Measurements from ENCODE around the gene ARHGEF19. TPM values are rescaled to one million over a fixed set of nuclear protein-coding genes. Genes with fewer than 3 reads are reported as not detected.

ARHGEF19 gene
- total and polyA plus RNA-seq, 2 of the 4 experiments (the other 2 are of a cell fraction) = 4.5 to 16.8 TPM

DNA sequence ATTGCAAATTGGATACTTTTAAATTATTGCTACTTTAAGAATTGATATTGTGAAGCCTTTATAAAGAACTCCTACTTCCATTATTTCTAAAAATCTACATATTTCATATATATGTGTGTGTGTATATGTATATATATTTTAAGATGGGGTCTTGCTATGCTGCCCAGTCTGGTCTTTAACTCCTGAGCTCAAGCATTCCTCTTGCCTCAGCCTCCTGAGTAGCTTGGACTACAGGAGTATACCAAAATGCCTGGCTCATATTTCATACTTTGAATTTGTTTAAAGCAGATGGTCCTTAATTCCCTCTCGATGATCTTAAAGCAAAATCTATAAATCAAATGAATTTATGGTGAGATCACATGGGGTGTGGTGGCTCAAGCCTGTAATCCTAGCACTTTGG is 49.6 kb upstream of the ARHGEF19 start:
- Histone ChIP-seq H4K5ac (ENCODE audit: low read depth, low read length) (no peak overlapping the region), H4K8ac (ENCODE audit: low read depth in 2 of 2, low read length in 2 of 2) (peak overlapping the region in 1 of 2 experiments; percentile 2; a peak in 1 of 4 replicates), H2BK120ac (ENCODE audit: low read depth, low read length) (peak overlapping the region; percentile 61), H3K36me3 (ENCODE audit: control insufficient read depth, insufficient read depth, low read length) (0 out of 2 replicates have a peak, but pooled peaks cover 1% of the 10 kb centered on the region), H2AFZ (replicated peaks; ENCODE audit: low read length, poor library complexity) (no peak overlapping the region), H3K4ac (ENCODE audit: low read depth, low read length) (peak overlapping the region; percentile 36; the same call in 1 of the 2 replicates), H3K18ac (ENCODE audit: low read depth, low read length) (no peak overlapping the region), H3K14ac (replicated peaks; ENCODE audit: low read depth, low read length) (no peak overlapping the region), H2AK5ac (ENCODE audit: low read depth, low read length) (no peak overlapping the region), H3K56ac (ENCODE audit: extremely low read depth, insufficient read depth, low read length) (no peak overlapping the region), H2BK5ac (ENCODE audit: low read depth, low read length, poor library complexity, severe bottlenecking) (peak overlapping the region; percentile 96), H3K9me3 (ENCODE audit: control insufficient read depth, insufficient read depth, low read length) (no peaks in the 10 kb centered on the region), H3K27me3 (ENCODE audit: control insufficient read depth, insufficient read depth, low read length) (no peaks in the 10 kb centered on the region), H3K9me1 (ENCODE audit: insufficient read depth, low read length) (peaks cover 19% of the 10 kb centered on the region), H3K4me2 (ENCODE audit: low read depth, low read length) (no peak overlapping the region), H4K20me1 (ENCODE audit: insufficient read depth, low read length) (peaks cover 12% of the 10 kb centered on the region; the same call in 1 of the 2 replicates), H3K23ac (ENCODE audit: low read depth, low read length) (no peak overlapping the region), H4K91ac (ENCODE audit: insufficient read depth, low read depth, low read length) (peak overlapping the region; percentile 66), H2AK9ac (replicated peaks; ENCODE audit: low read depth, low read length, poor library complexity) (no peak overlapping the region), H3K79me1 (ENCODE audit: low read depth in 1 of 2, low read length in 2 of 2) (peaks cover 42 to 68% of the 10 kb centered on the region in 2 experiments), H3K4me1 (ENCODE audit: control insufficient read depth, insufficient read depth, low read length) (peaks cover 12% of the 10 kb centered on the region), H3K4me3 (ENCODE audit: insufficient read depth, low read depth, low read length) (no peak overlapping the region), H3K9ac (ENCODE audit: low read depth, low read length) (no peak overlapping the region), H2BK15ac (ENCODE audit: low read depth, low read length) (no peak overlapping the region), H2BK20ac (ENCODE audit: low read depth, low read length) (0 out of 2 replicates have a peak overlapping the region, but pooled peaks have one; percentile 42), H3K27ac (ENCODE audit: insufficient read depth, low read length) (no peak overlapping the region)
- CTCF ChIA-PET = no interaction called here
- BruUV-seq (replicated peaks) = no TSS peak
- in situ Hi-C loops (cut with MboI; ENCODE audit: low sequenced_read_pairs) = no loop called here
- ATAC-seq (ENCODE audit: low read depth) = no peak
- DNase-seq = no peak
- TF ChIP-seq RCOR1 (IDR thresholded peaks at IDR 0.05; ENCODE audit: insufficient replicate concordance, low read length) = no peak
- TF ChIP-seq, protein P1, sequence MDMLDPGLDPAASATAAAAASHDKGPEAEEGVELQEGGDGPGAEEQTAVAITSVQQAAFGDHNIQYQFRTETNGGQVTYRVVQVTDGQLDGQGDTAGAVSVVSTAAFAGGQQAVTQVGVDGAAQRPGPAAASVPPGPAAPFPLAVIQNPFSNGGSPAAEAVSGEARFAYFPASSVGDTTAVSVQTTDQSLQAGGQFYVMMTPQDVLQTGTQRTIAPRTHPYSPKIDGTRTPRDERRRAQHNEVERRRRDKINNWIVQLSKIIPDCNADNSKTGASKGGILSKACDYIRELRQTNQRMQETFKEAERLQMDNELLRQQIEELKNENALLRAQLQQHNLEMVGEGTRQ (IDR thresholded peaks at IDR 0.05; ENCODE audit: low read depth, low read length) = no peak
- TF ChIP-seq BHLHE40 (IDR thresholded peaks at IDR 0.05; ENCODE audit: low read depth, low read length) = no peak
- TF ChIP-seq, protein P2, sequence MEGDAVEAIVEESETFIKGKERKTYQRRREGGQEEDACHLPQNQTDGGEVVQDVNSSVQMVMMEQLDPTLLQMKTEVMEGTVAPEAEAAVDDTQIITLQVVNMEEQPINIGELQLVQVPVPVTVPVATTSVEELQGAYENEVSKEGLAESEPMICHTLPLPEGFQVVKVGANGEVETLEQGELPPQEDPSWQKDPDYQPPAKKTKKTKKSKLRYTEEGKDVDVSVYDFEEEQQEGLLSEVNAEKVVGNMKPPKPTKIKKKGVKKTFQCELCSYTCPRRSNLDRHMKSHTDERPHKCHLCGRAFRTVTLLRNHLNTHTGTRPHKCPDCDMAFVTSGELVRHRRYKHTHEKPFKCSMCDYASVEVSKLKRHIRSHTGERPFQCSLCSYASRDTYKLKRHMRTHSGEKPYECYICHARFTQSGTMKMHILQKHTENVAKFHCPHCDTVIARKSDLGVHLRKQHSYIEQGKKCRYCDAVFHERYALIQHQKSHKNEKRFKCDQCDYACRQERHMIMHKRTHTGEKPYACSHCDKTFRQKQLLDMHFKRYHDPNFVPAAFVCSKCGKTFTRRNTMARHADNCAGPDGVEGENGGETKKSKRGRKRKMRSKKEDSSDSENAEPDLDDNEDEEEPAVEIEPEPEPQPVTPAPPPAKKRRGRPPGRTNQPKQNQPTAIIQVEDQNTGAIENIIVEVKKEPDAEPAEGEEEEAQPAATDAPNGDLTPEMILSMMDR (conservative IDR thresholded peaks at IDR 0.05; ENCODE audit: low read depth, low read length) = no peak
- TF ChIP-seq MXI1 (IDR thresholded peaks at IDR 0.05; ENCODE audit: borderline replicate concordance, low read depth, low read length) = no peak
- no peak for TF ChIP-seq NFE2L2 (IDR thresholded peaks at IDR 0.05; ENCODE audit: low read depth, low read length)
- no peak for TF ChIP-seq SMC3 (IDR thresholded peaks at IDR 0.05; ENCODE audit: low read depth, low read length)
- no peak for TF ChIP-seq CEBPB (IDR thresholded peaks at IDR 0.05; ENCODE audit: low read depth, low read length)
- no peak for TF ChIP-seq FOS (IDR thresholded peaks at IDR 0.05; ENCODE audit: low read depth, low read length)
- no peak for TF ChIP-seq MAZ (IDR thresholded peaks at IDR 0.05; ENCODE audit: borderline replicate concordance, low read depth, low read length)
- TF ChIP-seq CHD1 (IDR thresholded peaks at IDR 0.05; ENCODE audit: low read depth, low read length) = no peak
- TF ChIP-seq, protein P3, sequence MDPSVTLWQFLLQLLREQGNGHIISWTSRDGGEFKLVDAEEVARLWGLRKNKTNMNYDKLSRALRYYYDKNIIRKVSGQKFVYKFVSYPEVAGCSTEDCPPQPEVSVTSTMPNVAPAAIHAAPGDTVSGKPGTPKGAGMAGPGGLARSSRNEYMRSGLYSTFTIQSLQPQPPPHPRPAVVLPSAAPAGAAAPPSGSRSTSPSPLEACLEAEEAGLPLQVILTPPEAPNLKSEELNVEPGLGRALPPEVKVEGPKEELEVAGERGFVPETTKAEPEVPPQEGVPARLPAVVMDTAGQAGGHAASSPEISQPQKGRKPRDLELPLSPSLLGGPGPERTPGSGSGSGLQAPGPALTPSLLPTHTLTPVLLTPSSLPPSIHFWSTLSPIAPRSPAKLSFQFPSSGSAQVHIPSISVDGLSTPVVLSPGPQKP (IDR thresholded peaks at IDR 0.05; ENCODE audit: borderline replicate concordance, low read depth, low read length) = no peak
- TF ChIP-seq MAFK (IDR thresholded peaks at IDR 0.05; ENCODE audit: low read depth, low read length) = no peak
- TF ChIP-seq POLR2A (IDR thresholded peaks at IDR 0.05; ENCODE audit: low read depth, low read length) = no peak
- TF ChIP-seq RAD21 (IDR thresholded peaks at IDR 0.05; ENCODE audit: low read length) = no peak
- no peak for TF ChIP-seq RFX5 (IDR thresholded peaks at IDR 0.05; ENCODE audit: low read depth, low read length)
- no CpG with 5 or more reads among the region's 1 CpG for WGBS, 2 experiments (ENCODE audit: extremely low coverage in 2 of 2, insufficient read length in 1 of 2)
- dilution Hi-C loops (cut with HindIII; ENCODE audit: low sequenced_read_pairs, unreplicated experiment) = no loop called here
- intact Hi-C loops (cut with micrococcal nuclease) = loop anchor here (5.0 to 10.0 kb wide), 2 partner anchors 55 to 93 kb away; partner anchors contain the start of gene FBXO42
- POLR2A ChIA-PET (ENCODE audit: unreplicated experiment) = no interaction called here
